GM20000 (cell line): ENCODE results near the gene KIAA0753.

ENCODE experiments used
- DNase-seq: peaks from one replicate; pipeline ENCODE4 v3.0.0; 2012; ENCODE audit warnings: low spot score
- TF ChIP-seq, protein P1 (sequence below): IDR thresholded peaks from 2 replicates; pipeline ENCODE4 v1.5.1; 2012; ENCODE audit warnings: mild to moderate bottlenecking, control low read depth; ENCODE audit errors: extremely low read depth, missing control alignments

The KIAA0753 gene

DNA sequence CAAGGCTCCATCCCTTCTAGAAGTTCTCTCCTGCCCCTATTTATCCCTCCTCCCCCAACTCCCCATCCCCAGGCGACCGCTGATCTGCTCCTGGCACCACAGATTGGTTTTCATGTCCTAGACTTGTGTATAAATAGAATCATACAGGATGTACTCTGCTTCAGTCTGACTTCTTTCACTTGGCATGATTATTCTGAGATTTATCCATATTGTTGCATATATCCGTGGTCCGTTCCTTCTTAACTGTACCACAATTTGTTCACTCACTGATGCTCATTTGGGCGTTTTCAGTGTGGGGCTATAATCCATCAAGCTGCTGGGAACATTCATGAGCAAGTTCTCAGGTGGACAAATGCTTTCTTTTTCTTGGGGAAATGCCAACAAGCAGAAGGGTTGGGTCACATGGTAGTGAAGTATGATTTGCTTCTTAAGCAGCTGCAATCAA, 108.0 kb downstream of the KIAA0753 start:
- TF ChIP-seq, protein P1, sequence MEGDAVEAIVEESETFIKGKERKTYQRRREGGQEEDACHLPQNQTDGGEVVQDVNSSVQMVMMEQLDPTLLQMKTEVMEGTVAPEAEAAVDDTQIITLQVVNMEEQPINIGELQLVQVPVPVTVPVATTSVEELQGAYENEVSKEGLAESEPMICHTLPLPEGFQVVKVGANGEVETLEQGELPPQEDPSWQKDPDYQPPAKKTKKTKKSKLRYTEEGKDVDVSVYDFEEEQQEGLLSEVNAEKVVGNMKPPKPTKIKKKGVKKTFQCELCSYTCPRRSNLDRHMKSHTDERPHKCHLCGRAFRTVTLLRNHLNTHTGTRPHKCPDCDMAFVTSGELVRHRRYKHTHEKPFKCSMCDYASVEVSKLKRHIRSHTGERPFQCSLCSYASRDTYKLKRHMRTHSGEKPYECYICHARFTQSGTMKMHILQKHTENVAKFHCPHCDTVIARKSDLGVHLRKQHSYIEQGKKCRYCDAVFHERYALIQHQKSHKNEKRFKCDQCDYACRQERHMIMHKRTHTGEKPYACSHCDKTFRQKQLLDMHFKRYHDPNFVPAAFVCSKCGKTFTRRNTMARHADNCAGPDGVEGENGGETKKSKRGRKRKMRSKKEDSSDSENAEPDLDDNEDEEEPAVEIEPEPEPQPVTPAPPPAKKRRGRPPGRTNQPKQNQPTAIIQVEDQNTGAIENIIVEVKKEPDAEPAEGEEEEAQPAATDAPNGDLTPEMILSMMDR: no peak
- no peak for DNase-seq

DNA sequence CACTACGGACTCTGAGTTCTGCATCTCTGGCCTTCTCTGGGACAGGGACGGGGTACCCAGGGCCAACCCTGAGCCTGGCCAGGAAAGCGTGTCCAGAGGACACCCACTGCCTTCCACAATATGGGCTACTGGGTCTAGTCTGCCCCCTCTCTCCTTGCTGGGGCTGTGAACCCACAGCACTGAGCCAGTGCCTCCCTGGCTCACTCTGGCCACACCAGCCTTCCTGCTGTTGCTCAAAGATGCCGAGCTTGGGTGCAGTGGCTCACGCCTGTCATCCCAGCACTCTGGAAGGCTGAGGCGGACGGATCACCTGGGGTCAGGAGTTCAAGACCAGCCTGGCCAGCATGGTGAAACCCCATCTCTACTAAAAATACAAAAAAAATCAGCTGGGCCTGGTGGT, 108.9 kb downstream of the KIAA0753 start:
- TF ChIP-seq, protein P1: no peak
- DNase-seq: no peak

DNA sequence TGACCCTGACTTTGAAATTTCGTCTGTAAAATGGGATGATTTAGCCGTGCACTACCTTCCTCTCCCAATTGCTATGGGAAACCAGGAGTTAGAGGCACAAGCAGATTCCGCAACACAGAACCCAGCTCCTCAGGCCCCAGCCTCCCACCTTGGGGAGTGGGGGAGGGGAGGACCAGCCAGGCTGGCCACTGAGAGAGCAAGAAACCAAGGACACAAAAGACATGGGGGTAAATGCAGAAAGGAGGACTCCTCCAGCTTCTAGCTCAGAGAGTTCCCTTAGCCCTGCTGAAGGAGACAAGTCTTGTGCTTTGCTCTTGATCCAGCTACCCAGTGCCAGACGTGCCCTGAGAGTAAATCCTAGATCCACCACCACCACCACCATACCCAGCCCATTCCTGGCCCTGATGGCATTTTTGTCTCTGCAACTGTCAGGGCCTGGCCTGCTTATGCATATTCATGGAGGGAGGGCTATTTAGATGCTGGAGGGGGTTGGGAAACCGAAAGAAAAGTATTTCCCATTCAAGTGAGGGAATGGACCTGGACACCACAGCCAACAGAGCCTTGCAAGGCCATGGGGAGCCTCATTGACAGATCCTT, 110.1 kb downstream of the KIAA0753 start:
- TF ChIP-seq, protein P1: no peak
- DNase-seq: no peak

DNA sequence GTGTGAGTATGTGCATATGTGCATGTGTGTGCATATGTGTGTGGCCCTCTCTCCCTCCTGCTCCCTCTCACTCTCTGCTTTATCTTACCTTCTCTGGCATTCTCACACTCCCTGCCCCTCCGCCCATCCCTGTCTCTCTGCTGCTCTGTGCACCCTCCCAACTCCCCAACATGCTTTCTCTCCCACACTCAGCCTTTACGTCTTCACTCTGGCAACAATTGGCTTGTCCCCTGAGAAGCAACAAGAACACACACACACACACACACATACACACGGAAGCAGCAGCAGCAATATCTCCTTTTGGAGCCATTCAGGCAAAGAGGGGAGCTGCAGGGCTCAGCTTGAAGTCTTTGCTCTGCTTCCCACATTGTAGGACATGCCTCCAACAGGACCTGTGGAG, 112.0 kb downstream of the KIAA0753 start:
- TF ChIP-seq, protein P1: no peak
- no peak for DNase-seq
